ENCODE measurements around the gene MAP2K3.
"Not testable (repeated sequence)": the region's sequence is repeated elsewhere in the genome, so short reads cannot be mapped to it uniquely, and the experiment has no call there.

DNA sequence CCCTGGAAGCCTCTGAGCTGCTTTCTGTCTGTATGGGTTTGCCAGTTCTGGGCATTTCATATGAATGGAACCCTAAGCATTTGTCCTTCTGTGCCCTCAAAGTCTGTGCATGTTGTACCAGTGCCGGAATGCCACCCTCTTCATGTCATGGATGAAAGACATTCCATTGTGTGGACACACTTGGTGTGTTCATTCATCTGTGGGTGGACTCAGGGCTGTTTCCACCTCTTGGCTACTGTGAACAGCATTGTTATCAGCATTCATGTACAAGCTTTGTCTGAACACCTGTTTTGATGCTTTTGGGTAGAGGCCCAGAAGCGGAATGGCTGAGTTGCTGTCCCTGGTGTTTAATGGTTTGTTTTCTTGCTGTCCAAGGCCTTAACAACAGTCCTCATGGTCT is 61.6 kb downstream of the MAP2K3 start:
- TF ChIP-seq, protein P1, sequence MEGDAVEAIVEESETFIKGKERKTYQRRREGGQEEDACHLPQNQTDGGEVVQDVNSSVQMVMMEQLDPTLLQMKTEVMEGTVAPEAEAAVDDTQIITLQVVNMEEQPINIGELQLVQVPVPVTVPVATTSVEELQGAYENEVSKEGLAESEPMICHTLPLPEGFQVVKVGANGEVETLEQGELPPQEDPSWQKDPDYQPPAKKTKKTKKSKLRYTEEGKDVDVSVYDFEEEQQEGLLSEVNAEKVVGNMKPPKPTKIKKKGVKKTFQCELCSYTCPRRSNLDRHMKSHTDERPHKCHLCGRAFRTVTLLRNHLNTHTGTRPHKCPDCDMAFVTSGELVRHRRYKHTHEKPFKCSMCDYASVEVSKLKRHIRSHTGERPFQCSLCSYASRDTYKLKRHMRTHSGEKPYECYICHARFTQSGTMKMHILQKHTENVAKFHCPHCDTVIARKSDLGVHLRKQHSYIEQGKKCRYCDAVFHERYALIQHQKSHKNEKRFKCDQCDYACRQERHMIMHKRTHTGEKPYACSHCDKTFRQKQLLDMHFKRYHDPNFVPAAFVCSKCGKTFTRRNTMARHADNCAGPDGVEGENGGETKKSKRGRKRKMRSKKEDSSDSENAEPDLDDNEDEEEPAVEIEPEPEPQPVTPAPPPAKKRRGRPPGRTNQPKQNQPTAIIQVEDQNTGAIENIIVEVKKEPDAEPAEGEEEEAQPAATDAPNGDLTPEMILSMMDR (IDR thresholded peaks at IDR 0.05) = not testable (repeated sequence)
- TF ChIP-seq POLR2A (IDR thresholded peaks at IDR 0.05) = not testable (repeated sequence)
